HEK293 (cell line): ENCODE measurements around the gene RALGAPA2.

Experiments
- CTCF ChIA-PET: fragments of 350-600 bp; formaldehyde crosslinking; extraction: SDS; loops from one replicate; lab custom pipeline; 2021; ENCODE audit warnings: antibody characterized with exemption; lab: Yijun Ruan, JAX
- POLR2A ChIA-PET: fragments of 300-600 bp; formaldehyde crosslinking; extraction: SDS; loops from one replicate; lab custom pipeline; 2020; ENCODE audit warnings: antibody characterized with exemption, inconsistent platforms; lab: Yijun Ruan, JAX
- H3K27ac ChIP-seq: fragments of 200-500 bp; sonication (Bioruptor generic); 2 replicates; pipeline ENCODE4 v1.5.1; 2014; ENCODE audit warnings: low read depth, low read length, control low read depth, inconsistent platforms; ENCODE audit errors: extremely low read depth
- H3K36me3 ChIP-seq, 2 experiments: fragments of 200-500 bp in 1 of 2; sonication (Bioruptor generic) in 1 of 2; 1 replicate in 1 of 2; 2 replicates in 1 of 2; pipeline ENCODE4 v1.5.1; 2014 to 2017; ENCODE audit warnings: inconsistent platforms in 2 of 2, low read length in 2 of 2; ENCODE audit not compliant: control insufficient read depth in 2 of 2, insufficient read depth in 1 of 2
- H3K4me1 ChIP-seq: fragments of 200-500 bp; sonication (Bioruptor generic); 2 replicates; pipeline ENCODE4 v1.5.1; 2014; ENCODE audit warnings: mild to moderate bottlenecking, low read length, inconsistent platforms; ENCODE audit not compliant: control insufficient read depth, insufficient read depth
- H3K4me3 ChIP-seq: 2 replicates; pipeline ENCODE4 v1.5.1; 2011; ENCODE audit warnings: low read depth, mild to moderate bottlenecking, control low read depth, low read length, moderate library complexity
- H3K9me3 ChIP-seq: fragments of 200-500 bp; sonication (Bioruptor generic); 2 replicates; pipeline ENCODE4 v1.5.1; 2014; ENCODE audit warnings: low read depth, low read length, inconsistent platforms; ENCODE audit not compliant: control insufficient read depth, insufficient read depth
- HIC1 ChIP-seq: fragments of 450-650 bp; formaldehyde crosslinking; IDR thresholded peaks from 2 replicates; pipeline ENCODE4 v1.5.1; 2016; ENCODE audit warnings: missing biosample characterization, missing genetic modification characterization
- PBX3 ChIP-seq: sonication (generic); formaldehyde crosslinking; IDR thresholded peaks from 2 replicates; pipeline ENCODE4 v1.8.1; 2022; ENCODE audit warnings: mild to moderate bottlenecking, moderate library complexity, missing genetic modification reagents
- REPIN1 ChIP-seq: fragments of 450-650 bp; formaldehyde crosslinking; IDR thresholded peaks from 2 replicates; pipeline ENCODE4 v1.5.1; 2017; ENCODE audit warnings: missing biosample characterization, missing genetic modification characterization, low read depth
- SCRT1 ChIP-seq: fragments of 450-650 bp; formaldehyde crosslinking; IDR thresholded peaks from 2 replicates; pipeline ENCODE4 v1.5.1; 2016; ENCODE audit warnings: missing biosample characterization, missing genetic modification characterization, borderline replicate concordance
- SP3 ChIP-seq: fragments of 450-650 bp; formaldehyde crosslinking; IDR thresholded peaks from 2 replicates; pipeline ENCODE4 v1.5.1; 2016; ENCODE audit warnings: missing biosample characterization, missing genetic modification characterization
- SP7 ChIP-seq: fragments of 450-650 bp; formaldehyde crosslinking; IDR thresholded peaks from 2 replicates; pipeline ENCODE4 v1.5.1; 2016; ENCODE audit warnings: missing biosample characterization, missing genetic modification characterization
- YY2 ChIP-seq: fragments of 450-650 bp; formaldehyde crosslinking; IDR thresholded peaks from 2 replicates; pipeline ENCODE4 v1.5.1; 2016; ENCODE audit warnings: missing biosample characterization, missing genetic modification characterization
- ZBTB10 ChIP-seq: fragments of 450-650 bp; formaldehyde crosslinking; IDR thresholded peaks from 2 replicates; pipeline ENCODE4 v1.5.1; 2016; ENCODE audit warnings: missing biosample characterization, missing genetic modification characterization
- ZBTB44 ChIP-seq: fragments of 450-650 bp; IDR thresholded peaks from 2 replicates; pipeline ENCODE4 v1.5.1; 2018; ENCODE audit warnings: missing biosample characterization, mild to moderate bottlenecking, missing genetic modification characterization
- ZEB2 ChIP-seq: fragments of 450-650 bp; formaldehyde crosslinking; IDR thresholded peaks from 2 replicates; pipeline ENCODE4 v1.5.1; 2016; ENCODE audit warnings: missing biosample characterization, missing genetic modification characterization
- ZFHX2 ChIP-seq: fragments of 450-650 bp; formaldehyde crosslinking; conservative IDR thresholded peaks from 2 replicates; pipeline ENCODE4 v1.5.1; 2016; ENCODE audit warnings: missing biosample characterization, missing genetic modification characterization
- ZNF121 ChIP-seq: fragments of 450-650 bp; formaldehyde crosslinking; IDR thresholded peaks from 2 replicates; pipeline ENCODE4 v1.5.1; 2016; ENCODE audit warnings: missing biosample characterization, missing genetic modification characterization
- ZNF138 ChIP-seq: fragments of 450-650 bp; formaldehyde crosslinking; IDR thresholded peaks from 2 replicates; pipeline ENCODE4 v1.5.1; 2016; ENCODE audit warnings: missing biosample characterization, missing genetic modification characterization, borderline replicate concordance
- ZNF2 ChIP-seq: fragments of 450-650 bp; formaldehyde crosslinking; IDR thresholded peaks from 2 replicates; pipeline ENCODE4 v1.5.1; 2016; ENCODE audit warnings: missing biosample characterization, missing genetic modification characterization
- ZNF311 ChIP-seq: fragments of 450-650 bp; formaldehyde crosslinking; IDR thresholded peaks from 2 replicates; pipeline ENCODE4 v1.5.1; 2017; ENCODE audit warnings: missing biosample characterization, missing genetic modification characterization, borderline replicate concordance
- ZNF324 ChIP-seq: fragments of 450-650 bp; formaldehyde crosslinking; IDR thresholded peaks from 2 replicates; pipeline ENCODE4 v1.5.1; 2016; ENCODE audit warnings: missing biosample characterization, missing genetic modification characterization
- ZNF501 ChIP-seq: fragments of 450-650 bp; formaldehyde crosslinking; IDR thresholded peaks from 2 replicates; pipeline ENCODE4 v1.5.1; 2016; ENCODE audit warnings: missing biosample characterization, missing genetic modification characterization
- ZNF555 ChIP-seq: fragments of 450-650 bp; formaldehyde crosslinking; conservative IDR thresholded peaks from 2 replicates; pipeline ENCODE4 v1.5.1; 2017; ENCODE audit warnings: missing biosample characterization, mild to moderate bottlenecking, missing genetic modification characterization, inconsistent platforms
- ZNF561 ChIP-seq: fragments of 450-650 bp; IDR thresholded peaks from 2 replicates; pipeline ENCODE4 v1.5.1; 2018; ENCODE audit warnings: missing biosample characterization, missing genetic modification characterization, borderline replicate concordance
- ZNF623 ChIP-seq: fragments of 450-650 bp; formaldehyde crosslinking; IDR thresholded peaks from 2 replicates; pipeline ENCODE4 v1.5.1; 2016; ENCODE audit warnings: missing biosample characterization, missing genetic modification characterization
- ZNF701 ChIP-seq: fragments of 450-650 bp; formaldehyde crosslinking; IDR thresholded peaks from 2 replicates; pipeline ENCODE4 v1.5.1; 2016; ENCODE audit warnings: missing biosample characterization, missing genetic modification characterization
- ZNF768 ChIP-seq: fragments of 450-650 bp; formaldehyde crosslinking; IDR thresholded peaks from 2 replicates; pipeline ENCODE4 v1.5.1; 2018; ENCODE audit warnings: missing biosample characterization, mild to moderate bottlenecking, missing genetic modification characterization
- ZNF791 ChIP-seq: fragments of 450-650 bp; formaldehyde crosslinking; IDR thresholded peaks from 2 replicates; pipeline ENCODE4 v1.5.1; 2016; ENCODE audit warnings: missing biosample characterization, missing genetic modification characterization
- ZNF792 ChIP-seq: fragments of 450-650 bp; formaldehyde crosslinking; IDR thresholded peaks from 2 replicates; pipeline ENCODE4 v1.5.1; 2016; ENCODE audit warnings: missing biosample characterization, missing genetic modification characterization

RALGAPA2 gene

GRCh38 chr20:20454367-20454766, 258.1 kb downstream of the RALGAPA2 start (continued):
- TF ChIP-seq HIC1 (tag by site-specific recombination) (no peak), YY2 (tag by site-specific recombination) (no peak), ZNF138 (tag by site-specific recombination) (no peak), REPIN1 (tag by site-specific recombination) (no peak), ZNF561 (tag by site-specific recombination) (no peak), ZNF311 (tag by site-specific recombination) (no peak), ZBTB10 (tag by site-specific recombination) (no peak), ZNF768 (no peak), ZNF2 (tag by site-specific recombination) (no peak)

DNA sequence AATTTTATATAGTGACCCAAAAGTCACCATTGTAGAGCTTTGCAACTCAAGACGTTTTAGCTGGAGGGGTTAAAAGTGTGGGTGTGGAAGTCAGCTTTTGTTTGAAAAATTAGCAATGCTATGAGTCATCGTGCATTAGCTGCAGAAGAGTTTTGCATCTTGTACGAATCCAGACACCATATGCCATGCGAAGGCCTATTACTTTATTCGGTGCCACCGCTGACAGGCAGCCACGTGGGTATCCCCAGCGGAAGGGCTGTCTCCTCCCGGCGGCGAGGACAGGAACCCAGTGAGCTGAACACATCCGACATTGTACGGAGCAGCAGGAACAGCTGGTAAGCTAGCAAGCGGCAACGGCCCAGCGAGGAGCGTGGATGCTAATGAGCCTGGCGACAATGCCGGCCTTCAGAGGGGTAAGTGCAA, 260.2 kb downstream of the RALGAPA2 start:
- H3K4me1 ChIP-seq, result peaks cover 2% of the 10 kb centered on the region; the same call in 1 of the 2 replicates
- no peak overlapping the region for H3K4me3 ChIP-seq
- H3K27ac ChIP-seq, result no peak overlapping the region
- CTCF ChIA-PET, result no interaction called here
- TF ChIP-seq ZNF501 (tag by site-specific recombination), result no peak
- TF ChIP-seq ZBTB44 (tag by site-specific recombination), result peak; percentile 60; the same call in 1 of the 2 replicates
- no peak for TF ChIP-seq ZNF701 (tag by site-specific recombination)
- TF ChIP-seq ZNF121, result no peak
- TF ChIP-seq ZFHX2, result peak; percentile 64
- no peak for TF ChIP-seq ZNF324 (tag by site-specific recombination)
- TF ChIP-seq ZNF555, result no peak
- TF ChIP-seq SP7 (tag by site-specific recombination), result no peak
- H3K9me3 ChIP-seq, result no peaks in the 10 kb centered on the region
- H3K36me3 ChIP-seq, result no peaks in the 10 kb centered on the region
- POLR2A ChIA-PET, result no interaction called here

GRCh38 chr20:20450521-20450920, 261.9 kb downstream of the RALGAPA2 start:
- ChIA-PET CTCF (interaction anchor here (0.6 kb wide), 1 partner anchor 410 kb away, joined by 3 read pairs; no protein-coding TSS in a partner anchor), POLR2A (no interaction called here)
- Histone ChIP-seq H3K36me3 (no peaks in the 10 kb centered on the region), H3K9me3 (no peaks in the 10 kb centered on the region), H3K4me1 (peaks cover 2% of the 10 kb centered on the region; the same call in 1 of the 2 replicates), H3K27ac (no peak overlapping the region), H3K4me3 (no peak overlapping the region)
- TF ChIP-seq ZNF791, result no peak
- no peak for TF ChIP-seq ZEB2 (tag by site-specific recombination)
- TF ChIP-seq SCRT1, result no peak
- no peak for TF ChIP-seq PBX3
- TF ChIP-seq ZNF792 (tag by site-specific recombination), result no peak
- TF ChIP-seq SP3 (tag by site-specific recombination), result no peak
- TF ChIP-seq ZNF623 (tag by site-specific recombination), result no peak
